Testis (tissue), 2 donors: ENCODE results near the gene CROCC2.

Experiments used
- CTCF ChIP-seq, 3 experiments: fragments of 450-650 bp in 2 of 3; fragments of 200-600 bp in 1 of 3; sonication (generic) in 1 of 3; IDR thresholded peaks; one replicate each; pipeline ENCODE4 v1.5.1; 2016 to 2019; ENCODE audit warnings: antibody characterized with exemption in 3 of 3, mild to moderate bottlenecking in 2 of 3, moderate library complexity in 1 of 3
- POLR2A ChIP-seq: fragments of 450-650 bp; IDR thresholded peaks from one replicate; pipeline ENCODE4 v1.6.1; 2017; ENCODE audit warnings: antibody characterized with exemption, mild to moderate bottlenecking, moderate library complexity

GRCh38 chr2:240952496-240953246 lies 46.5 kb downstream of the CROCC2 start:
- no peak for TF ChIP-seq CTCF (IDR thresholded peaks at IDR 0.05)
- no peak for TF ChIP-seq POLR2A
